ENCODE results near the gene SCAND1.
"Not testable (repeated sequence)": the region's sequence is repeated elsewhere in the genome, so short reads cannot be mapped to it uniquely, and the experiment has no call there.

SCAND1 gene

DNA sequence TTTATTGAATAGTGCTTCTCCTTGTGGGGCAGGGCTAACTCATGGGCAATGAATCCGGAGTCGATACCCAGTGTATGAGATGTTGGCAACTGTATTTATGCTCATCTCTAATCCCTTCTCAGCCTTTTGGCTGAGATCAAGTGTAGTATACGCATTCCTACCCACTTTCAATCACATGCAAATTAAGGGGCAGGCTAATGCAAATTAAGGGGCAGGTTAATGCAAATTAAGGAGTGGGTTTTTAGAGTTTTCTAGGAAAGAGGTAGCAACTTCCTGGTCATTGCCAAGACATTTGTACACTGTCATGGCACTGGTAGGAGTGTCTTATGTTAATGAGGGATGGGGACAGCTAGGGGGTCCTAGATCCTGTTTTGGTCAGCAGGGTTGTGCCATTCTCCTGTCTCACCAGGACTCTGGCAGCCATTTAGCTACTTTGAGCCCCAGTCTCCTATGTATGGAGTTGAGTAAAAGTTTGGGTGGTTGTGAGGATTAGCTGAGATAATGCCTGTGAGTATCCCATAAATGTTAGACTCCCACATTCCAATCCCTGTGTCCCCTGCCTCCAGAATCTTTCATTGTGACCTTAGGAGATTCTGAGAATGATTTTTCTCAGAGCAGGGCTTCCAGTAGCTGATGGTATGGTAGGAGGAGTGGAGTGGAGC is 13.8 kb upstream of the SCAND1 start, which contains the start of gene CNBD2:
CNBD2 (plus strand) TSS at position 612 of the 662 bp plus-strand sequence. CDS start 173 bp downstream, outside the sequence.
- in situ Hi-C loops (cut with MboI; ENCODE audit: low sequenced_read_pairs): no loop called here

DNA sequence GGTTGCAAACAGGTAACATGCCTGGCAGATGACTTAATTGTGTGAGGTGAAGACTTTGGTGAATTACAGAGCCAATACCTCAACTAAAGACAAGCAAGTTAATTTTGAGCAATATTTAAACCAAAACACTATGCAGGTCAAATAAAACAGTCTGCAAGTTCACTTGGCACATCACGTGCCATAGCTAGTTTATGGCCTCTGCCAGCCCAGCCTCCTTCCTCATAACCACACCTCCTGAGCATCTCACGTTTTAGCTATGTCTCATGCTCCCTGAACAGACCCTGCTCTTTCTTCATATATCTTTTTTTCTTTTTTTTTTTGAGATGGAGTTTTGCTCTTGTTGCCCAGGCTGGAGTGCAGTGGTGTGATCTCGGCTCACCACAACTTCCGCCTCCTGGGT is 9.6 kb upstream of the SCAND1 start:
- in situ Hi-C loops (cut with MboI; ENCODE audit: low sequenced_read_pairs): no loop called here

DNA sequence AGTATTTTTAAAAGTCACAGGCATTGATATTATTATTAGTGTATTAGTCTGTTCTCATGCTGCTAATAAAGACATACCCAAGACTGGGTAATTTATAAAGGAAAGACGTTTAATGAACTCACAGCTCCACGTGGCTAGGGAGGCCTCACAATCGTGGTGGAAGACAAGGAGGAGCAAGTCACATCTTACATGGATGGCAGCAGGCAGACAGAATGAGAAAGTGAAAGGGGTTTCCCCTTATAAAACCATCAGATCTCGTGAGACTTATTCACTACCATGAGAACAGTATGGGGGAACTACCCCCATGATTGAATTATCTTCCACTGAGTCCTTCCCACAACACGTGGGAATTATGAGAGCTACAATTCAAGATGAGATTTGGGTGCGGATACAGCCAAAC is 5.0 kb upstream of the SCAND1 start:
- in situ Hi-C loops (cut with MboI; ENCODE audit: low sequenced_read_pairs): not testable (repeated sequence)

DNA sequence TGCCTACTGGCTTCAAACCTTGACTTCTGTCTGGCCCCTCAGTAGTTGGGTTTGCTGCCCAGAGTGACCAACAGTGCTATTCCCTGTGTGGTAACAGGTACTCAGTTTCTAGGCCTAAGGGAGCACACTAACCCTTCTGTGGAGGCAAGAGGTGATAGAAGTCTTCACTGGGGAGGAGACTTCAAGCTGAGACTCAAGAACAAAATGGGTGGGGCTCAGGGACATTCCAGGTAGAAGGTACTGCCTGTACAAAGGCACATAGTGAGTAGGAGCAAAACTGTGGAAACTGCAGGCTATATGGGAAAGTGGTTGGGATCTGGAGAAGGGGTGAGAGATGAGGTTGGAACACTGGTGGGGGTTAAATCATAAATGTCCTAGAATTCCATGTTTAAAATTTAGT is 2.3 kb upstream of the SCAND1 start:
- in situ Hi-C loops (cut with MboI; ENCODE audit: low sequenced_read_pairs): no loop called here

DNA sequence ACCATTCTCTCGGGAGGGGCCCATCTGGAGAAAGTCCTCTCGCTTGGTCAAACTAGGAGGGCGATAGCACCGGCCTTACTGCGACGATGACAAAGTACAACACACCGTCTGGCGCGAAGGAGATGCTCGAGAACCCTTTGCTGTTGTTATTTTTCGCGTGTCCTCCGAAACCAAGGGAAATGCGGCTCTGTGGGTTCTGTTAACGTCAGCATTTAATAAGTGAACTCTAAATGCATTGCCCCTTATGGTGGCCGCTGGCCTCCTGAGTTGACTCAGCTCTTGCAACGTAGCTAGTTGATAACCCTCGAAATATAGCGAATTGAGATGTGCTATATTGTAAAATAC is 577 bp upstream of the SCAND1 start:
- in situ Hi-C loops (cut with MboI; ENCODE audit: low sequenced_read_pairs): no loop called here

DNA sequence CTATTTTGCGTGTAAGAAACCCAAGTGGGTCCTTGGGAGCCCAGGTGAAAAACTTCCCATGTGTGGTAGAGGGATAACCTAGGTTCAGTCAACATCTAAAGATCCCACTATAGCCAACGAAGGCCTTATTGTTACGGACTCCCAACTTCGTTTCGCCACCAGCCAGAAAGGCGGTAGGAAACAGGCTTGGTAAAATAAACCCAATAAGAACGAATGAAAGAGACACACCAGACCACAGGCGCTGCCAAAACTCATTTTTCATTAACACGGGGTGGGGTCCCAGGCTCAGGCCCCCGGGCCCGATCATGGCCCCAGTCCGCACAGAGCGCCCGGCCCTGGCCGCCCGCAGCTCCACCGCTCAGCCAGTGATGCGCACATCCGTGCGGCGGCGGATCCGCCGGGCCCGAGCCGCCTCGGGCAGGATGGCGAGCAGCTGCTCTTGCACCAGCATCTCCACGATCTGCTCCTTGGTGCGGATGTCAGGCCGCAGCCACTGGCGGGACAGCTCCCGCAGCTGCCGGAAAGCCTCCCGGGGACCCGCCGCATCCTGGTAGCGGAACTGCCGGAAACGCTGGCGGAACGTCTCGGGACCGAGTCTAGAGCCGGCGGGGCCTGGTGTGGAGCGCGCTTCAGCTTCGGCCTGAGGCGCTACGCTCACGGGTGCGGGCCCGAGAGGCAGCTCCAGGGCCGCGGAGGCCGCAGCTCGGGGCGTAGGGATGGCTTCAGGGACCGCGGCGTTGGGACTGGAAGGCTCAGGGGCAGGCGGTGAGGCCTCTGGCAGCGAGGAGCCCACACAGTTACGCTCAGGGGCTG is 709 bp downstream of the SCAND1 start:
- in situ Hi-C loops (cut with MboI; ENCODE audit: low sequenced_read_pairs): no loop called here

DNA sequence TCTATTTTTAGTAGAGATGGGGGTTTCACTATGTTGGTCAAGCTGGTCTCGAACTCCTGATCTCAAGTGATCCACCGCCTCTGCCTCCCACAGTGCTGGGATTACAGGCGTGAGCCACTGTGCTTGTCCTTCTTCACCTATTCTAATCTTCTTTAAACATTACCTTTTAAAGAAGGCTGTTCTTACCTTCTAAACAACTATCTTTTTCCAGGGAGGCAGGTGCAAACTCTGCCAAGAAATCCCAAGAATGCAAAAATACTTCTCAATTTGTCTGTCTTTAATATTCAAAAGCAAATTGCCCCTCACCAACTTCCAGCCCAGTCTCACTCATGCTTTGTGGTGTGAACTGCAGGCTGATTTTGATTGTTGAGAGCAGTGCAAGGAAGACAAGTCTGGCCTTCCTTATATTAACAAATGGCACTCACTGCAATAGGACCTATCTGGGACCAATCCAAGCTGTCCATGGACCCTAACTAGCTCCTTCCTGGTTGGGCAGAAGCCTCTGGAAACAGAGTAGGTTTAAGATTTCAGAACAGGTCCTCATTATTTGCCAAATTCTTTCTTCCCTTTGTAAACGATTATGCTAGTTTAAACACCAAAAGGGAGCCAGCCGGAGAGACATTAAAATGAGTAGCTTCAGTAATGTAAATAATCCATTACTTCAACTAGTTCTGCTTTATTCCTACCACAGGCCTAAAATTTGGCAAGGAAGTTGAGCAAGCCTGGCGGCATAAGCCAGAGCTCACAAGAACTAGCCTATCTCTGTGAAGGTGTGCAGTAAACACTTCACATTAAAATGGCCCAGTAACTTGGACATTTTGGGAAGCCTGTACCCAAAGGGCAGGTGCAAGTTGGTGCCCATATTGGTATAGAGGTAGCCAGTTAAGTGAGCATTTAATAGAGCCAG is 1.6 kb downstream of the SCAND1 start:
- in situ Hi-C loops (cut with MboI; ENCODE audit: low sequenced_read_pairs): no loop called here

DNA sequence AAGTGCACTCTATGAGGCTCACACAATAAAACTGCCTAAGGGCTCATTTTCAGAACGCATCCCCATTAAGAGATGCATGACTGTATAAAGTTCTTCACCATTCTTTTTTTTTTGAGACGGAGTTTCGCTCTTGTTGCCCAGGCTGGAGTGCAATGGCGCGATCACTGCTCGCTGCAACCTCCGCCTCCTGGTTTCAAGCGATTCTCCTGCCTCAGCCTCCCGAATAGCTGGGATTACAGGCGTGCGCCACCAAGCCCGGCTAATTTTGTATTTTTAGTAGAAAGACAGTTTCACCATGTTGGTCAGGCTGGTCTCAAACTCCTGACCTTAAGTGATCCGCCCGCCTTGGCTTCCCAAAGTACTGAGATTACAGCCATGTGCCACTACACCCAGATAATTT is 2.2 kb downstream of the SCAND1 start:
- in situ Hi-C loops (cut with MboI; ENCODE audit: low sequenced_read_pairs): not testable (repeated sequence)

DNA sequence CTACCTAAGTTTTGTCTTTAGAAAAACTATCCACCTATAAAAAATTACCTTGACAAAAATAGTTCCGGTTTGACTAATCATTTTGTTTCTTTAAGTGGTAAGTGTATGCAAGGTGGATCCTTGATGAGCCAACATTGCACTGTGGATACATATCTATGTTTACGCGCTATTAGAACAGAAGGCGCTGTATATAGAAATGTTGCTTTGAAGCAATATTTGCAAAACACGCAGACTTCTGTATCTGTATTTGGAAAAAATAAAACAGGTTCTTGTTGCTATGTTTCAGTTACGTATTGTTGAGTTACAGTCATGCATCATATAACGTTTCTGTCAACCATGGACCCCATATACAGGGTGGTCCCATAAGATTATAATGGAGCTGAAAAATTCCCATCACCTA is 4.2 kb downstream of the SCAND1 start:
- in situ Hi-C loops (cut with MboI; ENCODE audit: low sequenced_read_pairs): no loop called here

DNA sequence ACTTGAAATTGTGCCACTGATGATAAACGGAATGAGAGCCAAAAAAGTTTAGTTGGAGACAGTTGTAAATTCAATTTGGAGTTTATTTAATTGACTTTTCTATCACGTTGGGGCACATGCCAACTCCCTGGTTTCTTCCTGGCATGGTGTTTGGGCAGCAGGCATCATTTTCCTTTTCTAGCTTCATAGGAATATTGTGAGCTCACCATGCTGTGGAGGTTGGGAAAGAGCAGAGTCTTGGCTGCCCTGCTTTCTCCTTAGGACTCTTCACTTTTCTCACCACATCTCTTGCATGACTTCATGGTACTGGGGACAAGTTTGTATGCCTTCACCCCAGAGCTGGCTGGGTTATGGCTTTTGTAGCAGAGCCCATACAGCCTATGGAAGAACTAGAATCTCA is 6.4 kb downstream of the SCAND1 start:
- in situ Hi-C loops (cut with MboI; ENCODE audit: low sequenced_read_pairs): no loop called here

DNA sequence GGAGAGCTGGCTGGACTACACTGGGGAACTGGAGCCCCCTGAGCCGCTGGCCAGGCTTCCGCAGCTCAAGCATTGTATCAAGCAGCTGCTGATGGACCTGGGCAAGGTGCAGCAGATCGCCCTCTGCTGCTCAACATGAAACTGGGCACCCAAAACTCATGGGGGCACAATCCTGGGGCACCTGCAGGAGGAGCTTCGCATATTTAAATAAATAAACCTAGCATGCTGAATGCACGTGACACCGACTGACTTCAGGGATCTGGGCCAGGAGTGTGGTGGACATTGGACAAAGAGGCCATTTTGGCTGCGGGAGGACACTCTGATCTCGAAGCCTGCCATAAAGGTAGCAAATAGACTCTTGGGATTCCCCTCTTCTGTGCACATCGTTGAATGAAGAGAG is 6.8 kb downstream of the SCAND1 start:
- in situ Hi-C loops (cut with MboI; ENCODE audit: low sequenced_read_pairs): no loop called here

DNA sequence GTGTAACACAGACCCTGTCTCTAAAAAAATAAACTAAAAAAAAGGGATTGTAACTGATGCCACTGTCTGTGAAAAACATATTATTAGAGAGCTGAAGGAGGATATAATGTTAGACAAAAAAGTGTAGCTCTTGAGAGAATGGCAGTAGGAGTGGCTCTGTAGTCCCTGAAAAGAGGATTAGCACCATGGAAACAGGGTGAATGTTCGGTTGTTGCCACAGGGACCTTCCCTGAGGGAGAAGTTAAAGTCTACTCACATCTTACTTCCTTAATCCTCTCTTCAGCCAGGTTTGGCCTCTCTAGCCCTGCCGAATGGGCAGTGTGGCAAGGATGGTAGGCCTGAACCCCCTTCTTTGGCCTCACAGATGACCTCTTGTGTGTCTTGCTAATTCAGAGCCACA is 12.1 kb downstream of the SCAND1 start:
- in situ Hi-C loops (cut with MboI; ENCODE audit: low sequenced_read_pairs): no loop called here

DNA sequence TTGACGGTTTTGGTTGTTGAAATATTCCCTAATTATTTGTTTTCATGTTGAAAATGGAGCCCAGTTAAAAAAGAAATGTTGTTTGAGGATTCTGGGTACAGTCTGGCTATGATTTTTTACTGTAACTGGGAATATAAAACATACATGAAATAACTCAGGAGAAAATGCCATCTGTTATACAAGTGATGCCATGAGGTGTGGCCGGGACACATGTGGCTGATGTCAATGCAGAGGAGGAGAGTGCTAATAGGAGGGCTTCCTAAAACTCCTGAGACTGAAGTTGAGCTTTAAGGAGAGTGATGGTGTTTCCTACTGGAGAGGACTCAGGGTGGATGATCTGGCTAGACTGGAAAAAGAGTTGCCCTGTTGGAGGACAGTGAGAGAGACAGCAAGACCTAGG is 12.7 kb downstream of the SCAND1 start:
- in situ Hi-C loops (cut with MboI; ENCODE audit: low sequenced_read_pairs): no loop called here

DNA sequence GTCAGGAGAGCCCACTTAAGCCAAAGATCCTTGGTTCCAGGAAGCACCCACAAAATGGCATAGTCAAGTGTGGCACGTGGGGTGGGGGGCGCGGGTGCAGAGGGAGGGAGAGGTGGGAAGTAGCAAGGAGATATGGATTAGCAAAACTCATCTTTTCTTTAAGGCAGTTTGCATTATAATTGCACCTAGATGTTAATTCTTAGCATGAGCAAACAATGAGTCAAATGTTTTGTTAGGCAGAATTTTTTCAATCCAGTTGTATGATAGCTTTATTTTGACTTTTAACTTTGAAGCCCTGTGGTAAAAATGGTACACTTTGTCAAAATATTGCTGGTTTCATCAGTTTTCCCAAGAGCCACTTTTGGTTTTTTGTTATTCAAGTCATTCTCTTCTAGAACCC is 15.0 kb downstream of the SCAND1 start:
- in situ Hi-C loops (cut with MboI; ENCODE audit: low sequenced_read_pairs): no loop called here

DNA sequence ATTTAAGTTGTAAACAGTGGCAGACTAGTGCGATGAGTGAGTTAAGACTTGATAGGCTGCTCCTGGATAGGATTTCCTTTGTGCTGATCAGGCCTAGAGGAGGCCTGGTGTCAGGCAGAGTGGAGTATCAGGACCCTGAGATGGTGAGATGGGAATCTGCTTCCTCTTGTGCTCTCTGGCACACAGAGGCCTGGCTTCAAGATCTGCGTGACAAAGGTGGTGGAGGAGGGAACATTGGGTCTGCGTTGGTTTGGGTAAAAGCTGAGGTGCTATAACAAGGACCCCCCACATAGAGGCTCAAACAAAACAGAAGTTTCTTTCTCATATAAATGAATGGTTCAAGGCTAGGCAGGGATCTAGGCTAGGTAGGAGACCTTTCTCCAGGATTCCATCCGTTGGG is 20.3 kb downstream of the SCAND1 start:
- in situ Hi-C loops (cut with MboI; ENCODE audit: low sequenced_read_pairs): no loop called here

DNA sequence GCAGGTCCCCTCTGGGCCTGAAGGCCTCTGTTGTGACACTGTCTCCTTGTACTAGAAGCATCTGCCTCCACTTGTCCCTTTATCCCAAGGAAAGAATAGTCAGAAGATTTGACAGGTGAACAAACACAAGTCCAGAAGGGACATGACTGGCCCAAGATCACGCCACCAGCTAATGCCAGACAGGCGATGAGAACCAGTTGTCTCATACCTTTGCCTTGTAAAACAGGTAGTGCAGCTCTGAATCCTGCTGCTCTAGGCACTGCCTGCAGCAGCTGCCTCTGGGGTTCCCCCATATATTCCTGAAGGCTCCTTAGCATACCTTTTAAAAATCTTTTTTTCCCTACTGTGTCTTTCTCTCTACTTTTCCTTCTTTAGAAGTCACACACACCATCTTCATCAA is 25.0 kb downstream of the SCAND1 start:
- in situ Hi-C loops (cut with MboI; ENCODE audit: low sequenced_read_pairs): no loop called here

DNA sequence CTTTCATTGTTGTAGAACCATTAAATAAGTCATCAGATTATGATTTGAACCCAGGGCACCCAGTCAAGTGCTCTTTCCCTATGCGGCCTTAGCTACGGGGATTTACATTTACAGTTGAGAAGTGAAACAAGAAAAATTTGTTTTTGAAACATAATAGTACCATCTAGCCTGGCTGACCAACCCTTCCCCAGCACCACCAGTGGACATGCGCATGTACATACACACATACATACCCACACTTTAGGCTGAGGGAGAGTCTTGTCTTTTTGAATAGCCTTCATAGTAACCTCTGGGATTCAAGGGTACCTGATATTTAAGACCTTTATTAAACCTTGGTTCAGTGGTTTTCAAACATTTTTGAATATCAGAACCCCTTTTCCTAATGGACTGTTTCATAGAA is 33.8 kb downstream of the SCAND1 start:
- in situ Hi-C loops (cut with MboI; ENCODE audit: low sequenced_read_pairs): no loop called here

DNA sequence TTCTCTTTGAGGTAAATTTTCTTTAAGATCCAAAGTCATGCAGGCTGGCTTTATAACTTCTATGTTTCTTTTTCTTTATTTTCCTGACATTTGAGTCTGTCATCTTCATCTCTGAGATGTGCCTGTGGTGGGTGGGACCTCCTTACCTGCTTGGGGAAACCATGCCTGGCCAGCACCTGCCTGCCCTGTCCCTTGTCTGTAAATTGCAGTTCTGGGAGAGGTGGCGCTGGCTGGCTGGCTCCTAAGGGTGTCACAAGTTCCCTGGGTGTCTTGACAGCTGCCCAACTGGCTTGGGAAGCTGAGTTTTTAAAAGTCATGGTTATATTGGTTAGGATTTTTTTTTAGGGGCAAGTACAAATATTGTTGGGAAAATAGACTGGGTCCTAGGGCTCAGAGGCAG is 36.3 kb downstream of the SCAND1 start:
- in situ Hi-C loops (cut with MboI; ENCODE audit: low sequenced_read_pairs): no loop called here

DNA sequence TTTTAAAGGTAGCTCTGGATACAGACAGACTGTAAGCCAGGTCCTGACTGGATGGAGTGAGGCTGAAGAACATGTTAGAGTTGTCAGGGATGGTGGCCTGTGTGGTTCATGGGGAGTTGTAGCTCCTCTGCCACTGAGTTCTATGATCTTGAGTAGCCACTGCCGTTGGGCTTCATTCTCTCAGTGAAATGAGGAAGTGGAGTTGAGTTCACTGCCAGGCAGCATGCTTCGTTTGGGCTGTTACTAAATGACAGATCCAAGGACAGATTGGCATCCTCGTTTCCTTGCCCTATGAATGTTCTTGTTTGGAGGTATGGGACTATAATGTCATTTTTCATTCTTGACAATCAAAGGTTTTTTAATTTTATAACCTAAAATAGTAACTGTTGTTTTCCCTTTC is 37.2 kb downstream of the SCAND1 start:
- in situ Hi-C loops (cut with MboI; ENCODE audit: low sequenced_read_pairs): no loop called here

DNA sequence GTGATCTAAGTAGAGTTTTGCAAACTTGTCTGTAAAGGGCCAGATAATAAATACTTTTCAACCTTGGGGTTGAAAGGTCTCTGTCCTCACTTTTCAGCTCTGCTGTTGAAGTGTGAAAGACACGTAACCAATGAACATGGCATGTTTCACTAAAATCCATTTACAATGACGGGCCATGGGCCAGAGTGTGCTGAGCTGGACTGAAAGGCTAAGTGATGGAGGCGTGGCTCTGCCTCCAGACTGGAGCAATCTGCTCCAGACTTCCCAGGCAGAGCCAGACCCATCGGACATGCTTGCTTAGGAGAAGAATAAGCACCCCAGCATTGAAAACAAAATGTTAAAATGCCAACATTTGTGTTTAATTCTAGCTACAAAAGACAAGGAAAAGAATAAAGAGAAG is 41.4 kb downstream of the SCAND1 start:
- in situ Hi-C loops (cut with MboI; ENCODE audit: low sequenced_read_pairs): no loop called here

DNA sequence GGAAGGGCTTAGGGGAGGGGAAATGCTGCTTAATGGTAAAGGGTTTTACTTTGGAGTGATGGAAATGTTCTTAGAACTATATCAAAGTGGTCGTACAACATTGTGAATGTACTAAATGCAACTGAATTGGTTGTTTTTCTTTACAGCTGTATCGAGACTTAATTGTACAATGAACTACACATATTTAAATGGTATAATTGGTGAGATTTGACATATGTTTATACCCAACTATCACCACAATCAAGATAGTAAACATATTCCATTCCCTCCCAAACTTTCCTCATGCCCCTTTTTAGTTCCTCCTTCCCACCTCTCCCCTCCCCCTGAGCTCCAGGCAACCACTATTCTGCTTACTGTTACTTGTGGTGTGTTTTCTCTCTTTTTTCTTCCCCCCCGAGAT is 44.0 kb downstream of the SCAND1 start:
- in situ Hi-C loops (cut with MboI; ENCODE audit: low sequenced_read_pairs): no loop called here

DNA sequence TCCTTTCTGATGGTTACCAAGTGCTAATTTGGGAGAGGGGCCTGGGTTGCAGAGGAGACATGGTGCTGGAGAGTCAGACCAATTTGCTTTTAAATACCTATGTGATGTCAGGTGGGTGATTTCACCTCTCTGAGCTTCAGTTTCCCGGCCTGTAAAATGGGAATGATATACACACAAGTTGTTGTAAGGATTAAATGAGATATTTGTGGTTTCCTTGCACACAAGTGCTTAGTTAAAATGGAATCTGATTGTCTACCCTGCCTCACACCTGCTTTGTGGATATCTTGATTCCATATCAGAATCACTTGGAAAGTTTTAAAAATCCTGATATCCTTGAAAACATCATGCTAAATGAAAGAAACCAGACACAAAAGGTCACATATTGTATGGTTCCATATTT is 44.5 kb downstream of the SCAND1 start:
- in situ Hi-C loops (cut with MboI; ENCODE audit: low sequenced_read_pairs): no loop called here
